ENCODE measurements around the gene ITGB3.

DNA sequence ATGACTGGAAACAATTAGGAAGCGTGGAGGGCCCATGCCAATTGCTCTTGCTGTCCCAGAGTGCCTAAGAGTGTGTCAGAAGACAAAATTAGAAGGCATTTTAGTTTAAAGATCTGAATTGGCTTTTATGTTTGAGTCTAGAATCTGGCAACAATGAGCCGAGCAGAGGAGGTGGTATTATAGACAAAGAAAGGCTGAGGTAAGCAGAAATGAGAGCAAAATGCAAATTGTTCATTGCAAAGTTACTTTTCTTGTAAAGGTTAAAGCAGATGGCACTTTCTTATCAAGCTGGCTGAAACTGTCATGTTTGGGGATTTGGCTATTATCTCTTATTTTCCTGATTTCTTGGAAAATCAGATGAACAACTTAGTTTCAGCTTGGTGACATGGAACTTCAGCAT is 41.2 kb upstream of the ITGB3 start:
- TF ChIP-seq, protein P1, sequence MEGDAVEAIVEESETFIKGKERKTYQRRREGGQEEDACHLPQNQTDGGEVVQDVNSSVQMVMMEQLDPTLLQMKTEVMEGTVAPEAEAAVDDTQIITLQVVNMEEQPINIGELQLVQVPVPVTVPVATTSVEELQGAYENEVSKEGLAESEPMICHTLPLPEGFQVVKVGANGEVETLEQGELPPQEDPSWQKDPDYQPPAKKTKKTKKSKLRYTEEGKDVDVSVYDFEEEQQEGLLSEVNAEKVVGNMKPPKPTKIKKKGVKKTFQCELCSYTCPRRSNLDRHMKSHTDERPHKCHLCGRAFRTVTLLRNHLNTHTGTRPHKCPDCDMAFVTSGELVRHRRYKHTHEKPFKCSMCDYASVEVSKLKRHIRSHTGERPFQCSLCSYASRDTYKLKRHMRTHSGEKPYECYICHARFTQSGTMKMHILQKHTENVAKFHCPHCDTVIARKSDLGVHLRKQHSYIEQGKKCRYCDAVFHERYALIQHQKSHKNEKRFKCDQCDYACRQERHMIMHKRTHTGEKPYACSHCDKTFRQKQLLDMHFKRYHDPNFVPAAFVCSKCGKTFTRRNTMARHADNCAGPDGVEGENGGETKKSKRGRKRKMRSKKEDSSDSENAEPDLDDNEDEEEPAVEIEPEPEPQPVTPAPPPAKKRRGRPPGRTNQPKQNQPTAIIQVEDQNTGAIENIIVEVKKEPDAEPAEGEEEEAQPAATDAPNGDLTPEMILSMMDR (IDR thresholded peaks at IDR 0.05; ENCODE audit: insufficient read depth, low read length, poor library complexity, severe bottlenecking), result no peak
- TF ChIP-seq EZH2phosphoT487 (conservative IDR thresholded peaks at IDR 0.05; ENCODE audit: low read length), result no peak

All from SU-DHL-6 (cell line).